K562 (cell line): Measurements from ENCODE around the gene XRCC3. TPM values are rescaled to one million over a fixed set of nuclear protein-coding genes. Genes with fewer than 3 reads are reported as not detected.

ENCODE experiments used
- CTCF ChIP-seq, 3 experiments: IDR thresholded peaks in 2 of 3; conservative IDR thresholded peaks in 1 of 3; 2 replicates each; pipeline ENCODE4 v1.5.1; 2011 to 2012; ENCODE audit warnings: low read length in 3 of 3, mild to moderate bottlenecking in 3 of 3, control low read depth in 2 of 3, improper control_type of control experiment in 1 of 3, inconsistent platforms in 1 of 3, low read depth in 1 of 3, mixed read lengths in 1 of 3, moderate library complexity in 1 of 3; ENCODE audit not compliant: insufficient read depth in 2 of 3
- NBN ChIP-seq: fragments of 450-650 bp; IDR thresholded peaks from 2 replicates; pipeline ENCODE4 v1.6.1; 2016; ENCODE audit warnings: low read depth, mild to moderate bottlenecking
- POU5F1 ChIP-seq: fragments of 150-350 bp; IDR thresholded peaks from 2 replicates; pipeline ENCODE4 v1.6.1; 2014; ENCODE audit warnings: borderline replicate concordance, low read length, low read depth, mild to moderate bottlenecking; ENCODE audit not compliant: partially characterized antibody
- REST ChIP-seq, 2 experiments: fragments of 450-650 bp; formaldehyde crosslinking in 1 of 2; IDR thresholded peaks; 2 replicates each; pipeline versions ENCODE4 v1.4.0 to v1.6.1; 2014 to 2020; ENCODE audit warnings: mild to moderate bottlenecking in 2 of 2, borderline replicate concordance in 1 of 2, low read depth in 1 of 2
- SMAD4 ChIP-seq: fragments of 250-450 bp; sonication (Bioruptor Pico); conservative IDR thresholded peaks from 2 replicates; pipeline ENCODE4 v1.8.0; 2021; ENCODE audit warnings: inconsistent platforms, mild to moderate bottlenecking, moderate library complexity
- STAT5A ChIP-seq: IDR thresholded peaks from 2 replicates; pipeline ENCODE4 v1.6.1; 2012; ENCODE audit warnings: low read length, inconsistent platforms, borderline replicate concordance
- ZBTB40 ChIP-seq, 2 experiments: fragments of 450-650 bp in 1 of 2; sonication (generic) in 1 of 2; formaldehyde crosslinking in 1 of 2; IDR thresholded peaks; 2 replicates each; pipeline versions ENCODE4 v1.7.1 to v1.9.0; 2016 to 2022; ENCODE audit warnings: inconsistent platforms in 1 of 2, mild to moderate bottlenecking in 1 of 2, missing genetic modification reagents in 1 of 2
- polyA plus RNA-seq, 8 experiments: library from polyadenylated mRNA; depleted of rRNA in 4 of 8; stranded (reverse) in 5 of 8; unstranded in 3 of 8; fragments of >200 nt; fragmentation: Nextera tagmentation in 2 of 8; fragmentation: Illumina TruSeq in 1 of 8; extraction: Ambion mirVana in 2 of 8; extraction: Trizol in 1 of 8; gene quantifications; 2 replicates each; pipeline versions ENCODE4 v1.2.1 to v1.2.3, GENCODE V29; 2011 to 2014; ENCODE audit warnings: inconsistent platforms in 1 of 8, missing spikeins in 1 of 8
- total RNA-seq, 7 experiments: library from RNA; depleted of rRNA in 6 of 7; stranded (reverse); fragments of >200 nt in 6 of 7; fragmentation: Illumina TruSeq in 2 of 7; extraction: Trizol in 2 of 7; gene quantifications; 2 replicates each; pipeline versions ENCODE4 v1.2.1 to v1.2.3, GENCODE V29; 2011 to 2021; ENCODE audit warnings: low replicate concordance in 1 of 7

XRCC3 gene
- total and polyA plus RNA-seq, 9 of the 15 experiments (the other 6 are each of a cell fraction or from before 2014, with no cell fraction given): 0.34 to 59.3 (median 30.3) TPM

- TF ChIP-seq REST (IDR thresholded peaks at IDR 0.05; ENCODE audit: borderline replicate concordance): no peak
- TF ChIP-seq REST (CRISPR knock-in tag; IDR thresholded peaks at IDR 0.05; ENCODE audit: low read depth): no peak
- TF ChIP-seq ZBTB40 (IDR thresholded peaks at IDR 0.05): no peak
- no peak for TF ChIP-seq ZBTB40 (CRISPR knock-in tag; IDR thresholded peaks at IDR 0.05)
- TF ChIP-seq CTCF (IDR thresholded peaks at IDR 0.05 in 2 of 3, conservative IDR thresholded peaks at IDR 0.05 in 1 of 3; ENCODE audit: insufficient read depth in 2 of 3, low read depth in 1 of 3, low read length in 3 of 3): no peak
- TF ChIP-seq POU5F1: no peak
- no peak for TF ChIP-seq NBN
- no peak for TF ChIP-seq SMAD4 (CRISPR knock-in tag)
- no peak for TF ChIP-seq STAT5A
Observed at GRCh38 chr14:103663506-103663905, 51.7 kb downstream of the XRCC3 start (continued).
